MM.1S (cell line): ENCODE data around the gene UQCC2.

Experiments
- CTCF ChIP-seq: fragments of 300-600 bp; sonication (generic); IDR thresholded peaks from 2 replicates; pipeline ENCODE4 v1.5.1; 2016; ENCODE audit warnings: antibody characterized with exemption, low read length, mixed read lengths
- EZH2 ChIP-seq: fragments of 300-600 bp; sonication (generic); optimal IDR thresholded peaks from 2 replicates; pipeline ENCODE3; 2017; ENCODE audit warnings: low read depth, mild to moderate bottlenecking, antibody characterized with exemption, low read length, mixed read lengths
- EZH2phosphoT487 ChIP-seq: fragments of 300-600 bp; sonication (generic); IDR thresholded peaks from 2 replicates; pipeline ENCODE4 v1.6.1; 2018; ENCODE audit warnings: antibody characterized with exemption, low read length

- TF ChIP-seq CTCF (no peak), EZH2phosphoT487 (no peak), EZH2 (no peak)
These were observed 52.4 kb downstream of the UQCC2 start for GRCh38 chr6:33658982-33659689.
